NCI-H187 (cell line): ENCODE results near the gene BICD2.

Source experiments
- DNase-seq, 2 experiments: peaks; one replicate each; lab custom pipeline; 2025; lab: John Stamatoyannopoulos, UW

Gene BICD2

DNA sequence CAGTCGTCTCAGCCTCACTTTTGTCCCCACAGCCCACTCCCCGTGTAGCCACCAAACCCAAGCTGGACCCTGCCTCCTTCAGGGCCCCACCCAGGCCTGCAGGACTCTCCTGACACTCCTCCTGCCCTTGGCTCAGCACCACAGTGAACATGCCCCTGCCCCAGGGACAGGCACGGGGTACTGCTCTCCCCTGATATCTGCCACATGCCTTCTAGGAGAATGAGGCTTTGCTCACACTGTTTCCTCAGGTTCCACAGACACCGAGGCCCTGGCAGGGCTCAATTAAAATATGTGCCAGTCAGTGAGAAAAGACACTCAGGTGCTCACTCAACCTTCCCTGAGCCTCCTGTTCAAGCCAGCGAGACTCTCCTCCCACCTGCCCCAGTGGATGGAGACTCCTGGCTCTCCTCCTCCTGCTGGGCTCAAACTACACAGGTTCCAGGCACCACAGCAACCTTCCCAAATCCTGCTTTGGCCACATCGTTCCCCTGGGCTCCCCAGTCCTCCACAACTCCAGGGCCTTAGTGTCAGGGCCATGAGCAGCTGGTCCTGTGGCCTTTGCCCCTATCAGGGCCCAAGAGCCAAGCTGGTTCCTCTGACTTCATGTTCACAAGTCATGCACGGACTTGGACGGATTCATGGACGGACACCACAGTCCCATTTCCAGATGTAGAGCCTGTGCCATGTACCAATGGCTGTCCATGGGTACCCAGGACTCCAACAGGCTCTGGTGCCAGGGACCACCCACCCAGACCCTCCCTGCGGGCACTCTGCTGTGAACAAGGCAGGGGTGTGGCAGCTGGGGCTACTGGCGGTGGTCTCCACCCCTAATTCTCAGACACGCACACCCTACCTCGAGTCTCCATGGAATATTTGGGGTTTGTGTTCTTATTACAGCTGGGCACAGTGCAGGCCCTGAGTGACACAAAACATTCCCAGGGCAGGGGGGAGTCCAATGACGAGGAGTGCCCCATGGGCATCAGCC is 36.6 kb downstream of the BICD2 start:
- no peak for DNase-seq

DNA sequence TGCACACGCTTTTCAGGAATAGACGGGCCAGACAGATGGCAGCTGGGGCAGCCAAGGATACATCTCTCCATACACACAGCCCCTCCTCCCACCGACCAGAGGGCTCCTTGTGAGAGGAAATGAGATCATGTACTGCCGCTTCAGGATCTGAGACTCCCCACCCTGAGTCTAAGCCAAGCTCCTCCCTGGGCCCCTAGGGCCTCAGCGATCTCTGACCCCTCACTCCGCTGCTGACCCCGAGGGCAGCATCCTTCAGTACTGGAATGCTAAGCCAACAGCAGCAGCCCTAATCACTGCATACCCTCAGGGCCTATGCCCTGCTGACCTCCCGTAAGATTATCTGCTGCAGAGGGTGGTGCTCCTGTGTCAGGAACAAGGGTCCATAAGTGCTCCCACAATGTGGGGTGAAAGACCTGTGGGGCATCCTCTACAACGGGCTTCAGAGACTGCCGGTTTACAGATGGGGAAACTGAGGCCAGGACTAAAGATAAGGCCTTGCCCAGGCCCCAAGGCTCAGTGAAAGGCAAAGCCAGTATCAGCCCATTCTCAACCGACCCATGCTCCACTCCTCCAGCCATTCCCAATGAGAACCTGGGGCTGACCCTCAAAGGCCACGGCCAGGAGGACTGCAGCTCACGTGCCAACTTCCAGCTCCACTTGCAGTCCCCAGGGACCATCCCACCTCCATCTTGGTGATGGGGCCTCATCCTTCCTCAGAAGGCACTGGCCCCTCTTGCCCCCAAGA is 37.5 kb downstream of the BICD2 start:
- no peak for DNase-seq

DNA sequence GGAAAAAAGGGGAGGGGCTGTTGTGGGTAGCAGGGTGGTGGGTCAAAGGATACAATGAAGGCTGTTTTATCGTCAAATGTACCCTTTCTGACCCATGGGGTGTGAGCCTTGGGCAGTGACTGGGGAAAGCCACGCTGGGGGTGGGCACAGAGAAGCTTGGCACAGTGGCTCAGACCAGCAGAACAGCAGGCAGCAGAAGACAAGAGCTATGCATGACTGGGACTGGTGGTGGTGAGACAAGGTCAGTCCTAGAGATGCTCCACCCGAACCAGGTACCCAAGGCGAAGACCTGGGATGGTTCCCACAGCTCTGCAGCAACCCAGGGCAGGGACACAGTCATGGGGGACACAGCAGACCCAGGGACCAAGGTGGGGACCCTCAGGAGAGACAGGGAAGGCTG is 38.3 kb downstream of the BICD2 start:
- DNase-seq, result no peak

DNA sequence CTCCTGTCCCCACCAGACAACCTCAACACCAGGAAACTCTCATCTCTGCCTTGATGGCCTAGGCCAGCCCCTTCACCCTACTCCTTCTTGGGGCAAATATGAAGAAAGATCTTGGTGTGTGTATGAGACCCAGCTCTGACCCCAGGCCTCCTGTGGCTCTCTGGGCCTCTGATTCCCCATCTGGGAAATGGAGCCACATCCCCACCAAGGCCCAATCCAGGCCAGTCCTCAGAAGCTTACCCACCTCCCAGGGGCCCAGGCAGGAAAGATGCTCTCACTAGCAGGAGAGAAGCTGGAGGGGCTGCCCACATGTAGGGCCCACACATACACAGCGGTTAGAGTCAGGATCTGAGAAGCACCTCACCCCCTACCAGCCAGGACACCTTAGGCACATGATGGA is 38.9 kb downstream of the BICD2 start:
- DNase-seq, result no peak

DNA sequence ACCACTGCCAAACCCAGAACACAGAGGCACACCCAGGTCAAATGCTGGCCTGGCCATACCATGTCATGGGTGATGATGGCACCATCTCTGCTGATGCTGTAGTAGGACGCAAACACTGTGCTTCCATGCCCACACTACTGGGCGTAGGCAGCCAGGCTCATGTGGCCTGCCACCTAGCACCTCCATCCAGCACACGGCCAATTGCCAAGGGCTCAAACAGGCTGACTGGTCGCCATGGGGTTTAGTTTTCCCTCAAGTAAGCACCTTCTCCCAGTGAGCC is 39.4 kb downstream of the BICD2 start:
- no peak for DNase-seq

DNA sequence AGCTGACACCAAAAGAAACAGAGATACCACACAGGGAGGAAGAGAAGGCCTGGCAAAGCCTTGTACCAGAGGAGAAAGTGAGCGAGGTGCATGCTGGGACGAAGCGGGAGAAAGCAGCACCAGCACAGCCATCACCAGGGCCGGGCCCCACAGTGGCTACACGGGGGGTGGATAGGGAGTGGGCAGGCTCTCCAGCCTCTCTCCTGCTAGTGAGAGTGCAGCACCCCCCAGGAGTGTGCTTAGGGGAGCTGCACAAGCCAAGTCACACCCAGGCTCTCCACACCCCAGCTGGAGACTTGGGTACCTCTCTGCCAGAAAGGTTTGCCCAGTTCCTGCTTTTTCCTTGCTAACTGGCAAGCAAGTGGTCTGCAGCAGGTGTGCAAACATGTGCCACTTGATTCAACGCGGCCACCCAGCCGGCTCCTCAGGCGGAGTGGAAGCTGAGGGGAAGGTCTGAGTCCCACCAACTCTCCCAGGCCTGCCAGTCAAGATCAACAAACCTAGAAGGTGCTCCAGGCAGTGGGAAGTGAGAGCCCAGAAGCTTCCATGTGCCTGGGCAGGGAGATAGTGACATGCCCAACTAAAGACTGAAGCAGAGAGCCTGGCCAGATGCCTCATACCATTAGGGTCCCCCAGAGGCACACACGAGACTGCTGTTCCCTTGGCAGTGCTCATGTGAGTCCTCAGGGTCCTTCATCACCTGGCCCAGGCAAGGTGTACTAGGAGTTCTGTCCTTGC is 39.9 kb downstream of the BICD2 start:
- DNase-seq, result no peak

DNA sequence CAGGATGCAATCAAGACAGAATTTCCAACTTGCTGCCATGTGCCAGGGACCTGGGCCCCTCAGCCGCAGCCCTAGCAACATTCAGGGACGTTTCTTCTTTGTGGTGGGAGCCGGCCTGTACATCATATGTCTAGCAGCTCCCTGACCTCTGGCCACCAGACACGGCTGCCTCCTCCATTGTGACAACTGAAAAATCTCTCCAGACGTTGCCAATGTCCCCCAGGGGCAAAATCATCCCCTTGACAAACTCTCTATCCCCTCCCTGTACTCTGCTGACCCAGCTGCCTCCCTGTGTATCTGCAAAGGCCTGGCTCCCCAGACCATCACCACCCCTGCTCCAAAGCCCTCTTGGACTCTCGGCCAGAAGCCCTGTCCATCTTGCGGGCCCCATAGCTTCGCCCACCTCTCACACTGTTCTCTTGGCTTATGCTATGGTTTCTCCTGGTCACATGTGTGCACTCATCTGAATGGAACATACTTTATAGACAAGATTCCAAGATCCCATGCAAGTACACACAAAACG is 40.8 kb downstream of the BICD2 start:
- DNase-seq, result no peak

DNA sequence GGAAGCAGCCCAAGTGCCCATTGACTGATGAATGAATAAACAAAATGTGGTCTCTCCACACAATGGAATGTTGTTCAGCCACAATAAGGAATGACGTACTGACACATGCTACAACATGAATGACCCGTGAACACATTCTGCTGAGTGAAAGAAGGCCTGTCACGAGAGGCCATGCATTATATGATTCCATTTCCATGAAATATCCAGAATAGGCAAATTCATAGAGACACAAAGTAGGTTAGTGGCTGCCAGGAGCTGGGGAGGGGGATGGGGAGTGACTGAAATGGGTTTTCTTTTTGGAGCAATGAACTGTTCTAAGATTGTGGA is 41.4 kb downstream of the BICD2 start:
- no peak for DNase-seq

DNA sequence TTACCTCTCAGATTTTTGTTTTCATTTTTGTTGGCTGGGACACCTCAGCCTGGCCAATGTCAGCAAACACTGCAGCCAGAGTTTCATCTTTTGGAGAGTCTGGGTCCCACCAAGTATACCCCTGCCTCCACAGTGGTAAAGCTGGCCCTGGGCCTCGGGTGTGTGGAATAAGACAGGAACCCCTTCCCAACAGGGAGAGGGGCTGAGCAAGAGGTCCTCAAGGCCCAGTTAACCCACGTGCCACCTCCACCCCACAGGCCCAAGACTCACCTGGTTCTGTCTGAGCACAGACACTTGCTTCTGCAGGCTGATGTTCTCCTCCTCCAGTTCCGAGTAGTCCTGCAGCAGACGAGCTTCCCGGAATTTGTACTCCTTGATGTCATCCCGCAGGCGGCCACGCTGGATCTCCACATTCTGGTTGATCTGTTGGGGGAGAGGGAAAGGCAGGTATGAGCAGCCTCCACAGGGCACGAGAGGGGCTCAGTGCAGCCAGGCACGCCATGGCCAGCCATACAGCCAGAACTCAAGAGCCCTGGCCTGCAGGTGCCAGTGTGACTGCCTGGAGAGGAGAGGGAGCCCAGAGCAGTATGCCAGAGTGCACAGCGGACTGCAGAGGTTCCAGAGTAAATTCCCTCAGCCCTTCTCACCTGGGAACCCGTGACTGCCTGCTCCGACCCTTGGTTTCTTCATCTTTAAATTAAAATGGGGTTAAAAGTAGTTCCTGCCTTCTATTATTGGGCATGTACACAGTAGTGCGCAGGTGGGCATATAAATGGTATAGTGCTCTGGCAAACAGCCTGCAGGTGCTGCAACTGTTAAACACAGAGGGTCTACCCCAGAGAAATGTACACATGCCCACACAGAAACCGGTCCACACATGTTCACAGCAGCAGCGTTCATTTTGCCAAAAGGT is 42.0 kb downstream of the BICD2 start:
- DNase-seq, result no peak

DNA sequence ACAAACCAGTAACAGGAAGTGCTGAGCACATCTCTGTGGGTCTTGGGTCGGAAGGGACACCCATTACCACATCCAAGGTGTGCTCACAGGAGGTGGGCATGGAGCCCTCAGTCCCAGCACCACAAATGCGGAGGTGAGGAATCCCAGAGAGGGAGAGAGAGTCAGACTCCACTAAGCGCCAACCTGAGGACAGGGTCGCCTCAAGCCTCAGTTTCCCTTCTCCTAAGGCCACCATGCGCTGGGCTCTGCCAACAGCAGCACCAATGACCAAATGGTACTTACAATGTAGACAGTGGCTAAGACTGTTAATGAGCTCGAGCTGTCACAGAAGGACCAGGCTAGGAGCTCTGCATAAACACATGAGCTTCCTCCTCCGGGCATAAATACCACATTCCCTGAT is 43.1 kb downstream of the BICD2 start:
- no peak for DNase-seq

DNA sequence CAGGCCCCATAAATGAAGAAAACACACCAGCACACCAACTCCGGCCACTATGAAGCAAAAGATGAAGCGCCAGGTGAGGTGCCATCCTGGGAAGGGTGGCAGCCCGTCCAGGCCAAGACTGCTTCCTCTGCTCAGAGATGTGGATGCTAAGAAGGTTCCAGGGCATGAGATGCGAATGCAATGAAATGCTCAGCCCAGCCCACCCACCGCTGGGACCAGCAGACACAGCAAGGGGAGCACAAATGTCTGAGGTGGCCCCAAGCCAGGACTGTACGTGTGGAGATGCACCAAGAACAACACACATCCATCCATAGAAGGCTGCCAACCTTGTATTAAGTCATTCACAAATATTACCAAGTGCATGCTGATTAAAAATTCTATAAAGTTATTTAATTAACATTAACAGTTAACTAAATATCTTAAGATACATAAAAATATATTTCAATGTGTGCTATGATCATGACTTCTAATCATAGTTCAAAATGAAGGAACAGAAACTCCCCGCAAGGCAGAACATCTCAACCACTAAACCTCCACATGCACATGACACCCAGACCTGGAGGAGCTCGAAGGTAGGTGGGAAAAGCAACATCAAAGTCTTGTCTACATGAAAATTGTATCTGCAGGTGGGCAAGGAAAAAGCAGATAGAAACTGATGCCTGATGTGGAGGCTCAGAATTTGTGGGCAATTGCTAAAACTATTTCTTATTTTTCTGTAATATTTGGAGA is 43.7 kb downstream of the BICD2 start:
- DNase-seq, result no peak

DNA sequence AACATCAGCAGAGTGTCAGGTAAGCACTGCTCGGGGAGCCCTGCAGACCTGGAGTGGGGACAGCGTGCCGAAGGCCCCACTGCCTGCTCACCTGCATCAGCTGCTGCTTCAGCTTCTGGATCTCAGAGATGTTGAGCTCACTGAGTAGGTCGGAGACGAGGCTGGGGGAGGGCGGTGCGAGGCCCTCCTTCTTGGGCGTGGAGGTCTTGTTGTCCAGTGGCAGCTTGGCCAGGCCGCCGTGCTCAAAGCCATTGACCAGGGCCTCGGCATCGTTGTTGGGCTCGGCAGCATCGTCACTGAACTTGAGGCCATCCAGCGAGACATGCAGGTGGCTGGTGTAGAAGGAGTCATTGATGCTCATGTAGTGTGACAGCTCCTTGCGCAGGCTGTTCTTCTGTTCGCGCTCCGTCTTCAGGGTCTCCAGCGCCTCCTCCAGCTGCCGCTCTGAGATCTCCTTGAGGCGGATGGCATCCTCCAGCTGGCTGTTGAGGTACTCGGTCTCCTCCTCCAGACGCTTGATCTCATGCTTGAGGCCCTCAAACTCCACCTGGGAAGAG is 44.3 kb downstream of the BICD2 start:
- DNase-seq, result no peak

DNA sequence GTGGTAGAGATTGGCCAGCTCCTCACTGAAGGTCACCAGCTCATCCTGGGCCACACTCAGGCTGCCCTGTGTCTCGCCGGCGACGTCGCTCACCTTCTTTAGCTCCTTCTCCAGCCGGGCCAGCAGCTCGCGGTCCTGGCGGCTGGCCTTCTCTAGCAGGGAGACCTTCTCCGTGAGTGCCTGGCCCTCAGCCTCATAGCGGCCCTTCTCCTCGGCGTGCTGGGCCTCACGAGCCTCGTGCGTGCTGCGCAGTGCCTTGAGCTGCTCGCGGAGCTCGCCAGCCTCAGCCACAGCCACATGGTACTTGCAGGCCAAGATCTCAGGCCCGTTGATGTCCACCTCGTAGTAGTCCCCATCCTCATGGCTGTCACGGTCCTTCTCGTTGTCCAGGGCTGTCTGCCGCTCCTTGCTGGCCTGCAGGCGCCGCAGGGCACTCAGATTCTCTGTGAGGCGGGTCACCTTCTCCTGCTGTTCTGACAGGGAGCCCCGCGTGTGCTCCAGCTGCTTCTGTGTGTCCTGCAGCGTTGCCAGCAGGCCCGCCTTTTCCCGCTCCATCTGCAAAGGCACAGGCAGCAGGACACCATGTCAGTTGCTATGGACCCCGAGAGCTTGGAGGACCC is 45.5 kb downstream of the BICD2 start:
- DNase-seq, result no peak

DNA sequence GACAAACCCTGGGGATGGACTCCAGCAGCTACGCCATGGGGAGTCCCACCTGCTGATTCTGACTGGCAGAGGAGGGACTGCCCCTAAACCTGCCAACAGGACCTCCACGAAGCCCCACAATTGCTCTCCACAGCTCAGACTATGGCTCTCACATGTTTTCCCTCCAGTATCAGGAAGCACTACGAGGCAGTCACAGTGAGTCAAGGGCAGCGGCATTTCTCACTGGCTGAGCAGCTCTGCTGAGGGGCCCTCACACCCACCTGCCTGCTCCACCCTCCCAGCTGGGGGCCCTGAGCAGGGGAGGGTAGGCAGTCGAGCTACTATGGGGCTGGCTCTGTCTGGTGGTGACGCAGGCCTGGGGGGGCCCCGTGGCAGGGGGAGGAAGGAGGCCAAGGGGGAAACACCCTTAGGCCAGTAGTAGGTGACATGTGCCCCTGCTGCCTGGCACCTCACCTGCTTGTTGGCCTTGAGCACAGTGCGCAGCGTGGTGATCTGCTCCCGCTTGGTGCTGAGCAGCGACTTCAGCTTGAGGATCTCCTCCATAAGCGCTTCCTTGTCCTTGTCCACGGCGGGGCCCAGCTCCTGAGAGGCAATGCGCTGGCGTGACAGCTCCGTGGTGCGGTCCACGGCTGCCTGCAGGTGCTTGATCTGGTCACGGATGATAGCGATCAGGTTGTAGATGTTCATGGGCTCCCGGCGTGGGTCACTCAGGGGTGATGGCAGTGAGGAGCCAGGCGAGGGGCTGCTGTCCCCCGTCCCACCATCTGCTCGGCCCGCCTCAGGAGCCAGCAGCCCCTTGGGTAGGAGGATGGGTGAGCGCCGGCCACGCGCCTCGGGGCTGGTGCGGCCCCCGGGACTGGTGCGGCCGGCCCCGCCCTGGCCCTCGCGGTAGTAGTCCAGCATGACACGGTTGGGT is 46.3 kb downstream of the BICD2 start:
- DNase-seq, result no peak

DNA sequence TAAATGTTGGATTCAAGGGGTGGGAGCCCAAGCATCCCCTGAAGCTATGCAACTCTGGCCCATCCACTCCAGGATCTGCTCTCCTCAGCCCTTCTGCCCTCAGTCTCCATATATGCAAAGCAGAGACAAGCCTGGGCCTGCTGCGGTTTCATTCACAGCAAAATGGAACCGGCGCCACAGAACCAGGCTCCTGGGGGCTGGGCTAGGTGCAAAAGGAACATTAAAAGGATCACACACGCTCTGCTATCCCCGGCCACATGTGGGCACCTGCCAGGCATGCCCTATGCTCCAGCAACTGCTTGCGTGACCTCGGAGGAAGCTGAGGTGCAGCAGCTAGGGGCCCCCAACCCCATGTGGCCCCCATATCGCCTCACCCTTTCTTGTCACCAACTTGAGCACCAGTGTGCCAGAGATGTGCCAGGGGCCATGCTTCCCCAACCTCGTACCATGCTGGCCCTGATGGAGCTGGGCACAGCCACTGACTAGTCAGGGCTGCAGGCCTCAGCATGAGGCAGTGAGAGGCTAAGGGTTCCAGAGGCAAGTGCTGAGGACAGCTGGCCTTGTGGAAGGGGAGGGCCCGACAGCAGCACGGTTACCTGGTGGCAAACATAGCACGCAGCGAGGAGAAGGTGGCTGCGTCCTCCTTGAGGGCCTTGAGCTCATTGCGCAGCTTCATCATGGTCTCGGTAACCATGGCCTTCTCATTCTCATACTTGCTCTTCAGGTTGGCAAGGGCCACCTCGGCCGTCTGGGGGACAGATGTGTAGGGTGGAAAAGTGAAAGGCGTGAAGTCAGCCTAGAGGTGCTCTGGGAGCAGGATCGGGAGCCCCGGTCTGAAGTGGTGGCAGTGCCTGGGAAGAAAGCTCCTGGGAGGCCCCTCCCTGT is 47.2 kb downstream of the BICD2 start:
- DNase-seq, result no peak

DNA sequence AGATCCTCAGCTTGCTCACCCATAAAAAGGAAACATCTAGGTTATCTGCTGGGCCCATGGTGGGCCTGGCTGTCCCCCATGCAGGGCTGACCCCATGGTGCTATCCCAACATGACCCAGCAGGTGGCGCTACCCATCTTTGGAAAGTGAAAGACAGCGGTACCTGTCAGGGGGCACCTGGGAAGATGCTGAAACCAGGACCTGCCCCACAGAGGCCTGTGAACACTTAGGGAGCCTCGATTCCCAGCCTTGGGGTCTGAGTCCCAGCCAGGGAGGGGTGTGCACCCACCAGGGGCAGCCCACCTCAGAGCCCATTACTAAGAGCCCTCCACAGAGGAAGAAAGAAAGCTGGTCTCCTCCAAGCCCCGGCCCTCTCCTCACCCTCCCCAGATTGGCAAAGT is 48.1 kb downstream of the BICD2 start:
- peak in 1 of 2 experiments; percentile 3 for DNase-seq

DNA sequence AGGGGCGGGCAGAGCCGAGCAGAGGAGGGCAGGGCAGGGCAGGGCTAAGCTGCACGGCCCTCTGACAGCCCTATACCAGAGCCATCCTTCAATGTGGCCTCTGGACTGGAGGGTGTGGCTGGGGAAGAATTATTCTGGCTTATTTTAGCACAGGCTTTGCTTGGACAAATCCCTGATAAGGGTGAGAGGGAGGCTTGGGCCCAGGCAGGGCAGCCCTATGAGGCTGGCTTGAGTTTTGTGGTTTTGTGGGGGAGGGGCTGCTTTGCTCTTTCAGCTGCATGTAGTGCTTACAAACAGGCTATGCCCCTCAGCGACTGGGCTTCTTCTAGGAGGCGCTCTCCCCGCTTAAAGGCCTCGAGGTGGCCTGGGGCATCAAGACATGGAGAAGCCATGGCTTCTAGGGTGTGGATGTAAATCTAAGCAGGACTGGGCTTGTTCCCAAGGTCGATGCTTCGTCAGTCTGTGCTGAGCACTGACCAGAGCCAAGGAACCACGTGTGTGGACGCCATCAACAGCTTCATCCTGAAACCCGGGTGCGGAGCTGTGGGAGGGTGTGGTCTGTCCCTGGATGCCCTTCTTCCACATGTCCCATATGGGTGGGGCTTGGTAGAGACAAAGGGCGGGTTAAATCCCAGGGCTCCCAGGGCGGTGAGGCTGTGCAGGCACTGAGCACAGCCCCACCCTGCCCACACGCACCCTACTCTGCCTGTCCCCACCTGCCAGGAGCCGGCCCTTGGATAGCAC is 49.0 kb downstream of the BICD2 start:
- DNase-seq, result no peak
